Measurements from ENCODE around the gene MN1. TPM values are rescaled to one million over a fixed set of nuclear protein-coding genes. Genes with fewer than 3 reads are reported as not detected.

Gene MN1
- total RNA-seq, 4 donors from 2014 or later = 2.0 to 9.7 (median 8.2) TPM

- H3K4me1 ChIP-seq = no peaks in the 10 kb centered on the region
- intact Hi-C loops (cut with DNase I; ENCODE audit: low total_unique reads) = no loop called here
- H3K36me3 ChIP-seq = no peaks in the 10 kb centered on the region
- H3K9me3 ChIP-seq = no peaks in the 10 kb centered on the region
- TF ChIP-seq CTCF (IDR thresholded peaks at IDR 0.05) = no peak
- no peak overlapping the region for H3K27ac ChIP-seq
- no peak overlapping the region for H3K4me3 ChIP-seq
- no peak for DNase-seq
- H3K27me3 ChIP-seq = no peaks in the 10 kb centered on the region
These were observed 11.0 kb downstream of the MN1 start for GRCh38 chr22:27790376-27791158.

- no peak for TF ChIP-seq POLR2A (IDR thresholded peaks at IDR 0.05)
- no peak for TF ChIP-seq CTCF (IDR thresholded peaks at IDR 0.05)
- DNase-seq = no peak
- intact Hi-C loops (cut with DNase I; ENCODE audit: low total_unique reads) = no loop called here
- H3K9me3 ChIP-seq = no peaks in the 10 kb centered on the region
- H3K27ac ChIP-seq = no peak overlapping the region
- H3K27me3 ChIP-seq = no peaks in the 10 kb centered on the region
- H3K4me3 ChIP-seq = no peak overlapping the region
- no peaks in the 10 kb centered on the region for H3K36me3 ChIP-seq
- H3K4me1 ChIP-seq = no peaks in the 10 kb centered on the region
These were observed 12.9 kb downstream of the MN1 start for GRCh38 chr22:27788500-27789288.

DNA sequence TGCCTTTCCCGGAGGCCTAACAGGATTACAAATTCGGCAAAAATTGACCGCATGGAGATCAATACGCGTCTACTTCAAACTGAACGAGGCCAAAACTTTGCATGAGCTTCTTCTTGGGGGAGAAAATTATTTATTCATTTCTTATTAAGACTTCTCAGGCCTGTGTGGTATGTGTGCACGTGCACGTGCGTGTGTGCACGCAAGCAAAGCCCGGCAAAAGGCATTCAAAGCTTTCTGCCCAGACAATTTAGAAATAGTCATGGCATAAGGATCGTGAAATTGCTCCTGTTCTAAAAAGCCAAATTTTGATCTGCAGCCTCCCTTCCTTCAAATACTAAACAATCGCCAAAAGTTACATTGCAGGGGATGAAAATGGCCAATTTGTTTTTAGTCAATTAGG lies 14.6 kb downstream of the MN1 start:
- Histone ChIP-seq H3K36me3 (no peaks in the 10 kb centered on the region), H3K4me1 (no peaks in the 10 kb centered on the region), H3K27ac (no peak overlapping the region), H3K27me3 (no peaks in the 10 kb centered on the region), H3K9me3 (no peaks in the 10 kb centered on the region), H3K4me3 (no peak overlapping the region)
- TF ChIP-seq POLR2A (IDR thresholded peaks at IDR 0.05) = no peak
- intact Hi-C loops (cut with DNase I; ENCODE audit: low total_unique reads) = no loop called here
- no peak for DNase-seq

GRCh38 chr22:27786291-27786932 lies 15.1 kb downstream of the MN1 start:
- no peak for DNase-seq
- H3K27ac ChIP-seq = peak overlapping the region in 1 of 2 donors; percentile 43
- H3K4me3 ChIP-seq = no peak overlapping the region
- H3K4me1 ChIP-seq = no peaks in the 10 kb centered on the region
- H3K36me3 ChIP-seq = no peaks in the 10 kb centered on the region
- intact Hi-C loops (cut with DNase I; ENCODE audit: low total_unique reads) = no loop called here
- no peaks in the 10 kb centered on the region for H3K9me3 ChIP-seq
- no peaks in the 10 kb centered on the region for H3K27me3 ChIP-seq
- no peak for TF ChIP-seq CTCF (IDR thresholded peaks at IDR 0.05)

DNA sequence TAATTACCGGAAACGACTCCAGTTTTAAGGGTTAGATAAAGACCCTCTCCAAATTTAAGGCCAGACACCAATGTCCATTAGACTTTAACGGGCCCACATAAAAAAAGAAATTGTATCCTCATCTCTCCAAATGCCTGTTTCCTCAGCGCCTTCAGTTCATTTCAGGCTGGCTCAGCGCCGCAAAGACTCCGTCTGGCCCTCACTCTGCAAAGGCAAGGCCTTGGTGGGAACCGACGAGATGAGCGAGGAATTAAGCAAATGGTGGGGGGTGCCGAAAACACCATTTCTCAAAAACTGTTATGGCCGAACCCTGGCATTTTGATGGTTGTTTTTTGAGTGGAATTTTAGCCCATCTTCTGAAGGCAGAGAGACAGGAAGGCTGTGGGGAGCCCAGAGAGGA lies 15.7 kb downstream of the MN1 start:
- H3K4me1 ChIP-seq = no peaks in the 10 kb centered on the region
- H3K4me3 ChIP-seq = no peak overlapping the region
- peak overlapping the region; percentile 43 to 52 for H3K27ac ChIP-seq
- DNase-seq = no peak
- H3K27me3 ChIP-seq = no peaks in the 10 kb centered on the region
- intact Hi-C loops (cut with DNase I; ENCODE audit: low total_unique reads) = no loop called here
- H3K9me3 ChIP-seq = no peaks in the 10 kb centered on the region
- TF ChIP-seq CTCF (IDR thresholded peaks at IDR 0.05) (no peak), POLR2A (IDR thresholded peaks at IDR 0.05) (no peak)
- no peaks in the 10 kb centered on the region for H3K36me3 ChIP-seq

Measured in uterus (tissue), 4 donors.